Testis (tissue), 2 donors: Measurements from ENCODE around the gene WASF2.

Experiments
- POLR2A ChIP-seq: fragments of 450-650 bp; IDR thresholded peaks from one replicate; pipeline ENCODE4 v1.6.1; 2017; ENCODE audit warnings: antibody characterized with exemption, mild to moderate bottlenecking, moderate library complexity
- TF ChIP-seq, protein P1 (sequence below), 3 experiments: fragments of 450-650 bp in 2 of 3; fragments of 200-600 bp in 1 of 3; sonication (generic) in 1 of 3; IDR thresholded peaks; one replicate each; pipeline ENCODE4 v1.5.1; 2016 to 2019; ENCODE audit warnings: antibody characterized with exemption in 3 of 3, mild to moderate bottlenecking in 2 of 3, moderate library complexity in 1 of 3

DNA sequence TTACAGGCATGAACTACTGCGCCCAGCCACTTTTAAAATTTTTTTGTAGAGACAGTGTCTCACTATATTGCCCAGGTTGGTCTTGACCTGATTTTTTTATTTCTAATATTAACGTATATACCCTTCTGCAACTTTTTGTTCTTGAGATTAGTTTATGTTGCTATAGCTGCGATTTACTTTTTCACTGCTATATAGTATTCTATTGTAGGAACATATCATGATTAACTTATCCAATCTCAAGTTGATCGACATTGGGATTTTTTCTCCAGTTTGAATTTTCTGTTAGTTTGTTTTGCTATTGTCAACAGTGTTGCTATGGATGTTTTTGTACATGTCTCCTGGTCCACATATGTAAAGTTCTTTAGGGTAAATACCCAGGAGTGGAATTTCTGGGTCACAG, 35.4 kb downstream of the WASF2 start:
- TF ChIP-seq, protein P1, sequence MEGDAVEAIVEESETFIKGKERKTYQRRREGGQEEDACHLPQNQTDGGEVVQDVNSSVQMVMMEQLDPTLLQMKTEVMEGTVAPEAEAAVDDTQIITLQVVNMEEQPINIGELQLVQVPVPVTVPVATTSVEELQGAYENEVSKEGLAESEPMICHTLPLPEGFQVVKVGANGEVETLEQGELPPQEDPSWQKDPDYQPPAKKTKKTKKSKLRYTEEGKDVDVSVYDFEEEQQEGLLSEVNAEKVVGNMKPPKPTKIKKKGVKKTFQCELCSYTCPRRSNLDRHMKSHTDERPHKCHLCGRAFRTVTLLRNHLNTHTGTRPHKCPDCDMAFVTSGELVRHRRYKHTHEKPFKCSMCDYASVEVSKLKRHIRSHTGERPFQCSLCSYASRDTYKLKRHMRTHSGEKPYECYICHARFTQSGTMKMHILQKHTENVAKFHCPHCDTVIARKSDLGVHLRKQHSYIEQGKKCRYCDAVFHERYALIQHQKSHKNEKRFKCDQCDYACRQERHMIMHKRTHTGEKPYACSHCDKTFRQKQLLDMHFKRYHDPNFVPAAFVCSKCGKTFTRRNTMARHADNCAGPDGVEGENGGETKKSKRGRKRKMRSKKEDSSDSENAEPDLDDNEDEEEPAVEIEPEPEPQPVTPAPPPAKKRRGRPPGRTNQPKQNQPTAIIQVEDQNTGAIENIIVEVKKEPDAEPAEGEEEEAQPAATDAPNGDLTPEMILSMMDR (IDR thresholded peaks at IDR 0.05), result no peak
- TF ChIP-seq POLR2A, result no peak
